H1 (cell line): ENCODE measurements around the gene ANKRD2. TPM values are rescaled to one million over a fixed set of nuclear protein-coding genes. Genes with fewer than 3 reads are reported as not detected.

Source experiments
- CTCF ChIA-PET: fragments of 300-600 bp; sonication (Branson Sonifier 250); formaldehyde crosslinking; loops from one replicate; lab custom pipeline; 2021; ENCODE audit not compliant: partially characterized antibody; lab: Charles Lee
- POLR2A ChIA-PET: fragments of 300-600 bp; sonication (Branson Sonifier 250); formaldehyde crosslinking; loops from one replicate; lab custom pipeline; 2021; ENCODE audit warnings: inconsistent platforms; ENCODE audit not compliant: partially characterized antibody; lab: Charles Lee
- DNase-seq, 2 experiments: peaks; one replicate each; pipeline versions ENCODE4 v3.0.0 to v3.0.0-alpha.2; 2010 to 2022; ENCODE audit warnings: low spot score in 2 of 2, low read depth in 1 of 2, mixed read lengths in 1 of 2
- FAIRE-seq: peaks from 2 replicates; lab custom pipeline; 2011; peaks lifted over from hg19 to GRCh38; lab: Jason Lieb, UNC
- H2AFZ ChIP-seq: 2 replicates; pipeline ENCODE4 v1.8.1; 2012; ENCODE audit warnings: low read length, inconsistent platforms
- H2AK5ac ChIP-seq: 2 replicates; pipeline ENCODE4 v1.6.1; 2013; ENCODE audit warnings: low read depth, low read length
- H2BK120ac ChIP-seq: replicated peaks from 2 replicates; pipeline ENCODE3; 2013; ENCODE audit warnings: low read depth, low read length, inconsistent platforms
- H2BK12ac ChIP-seq: 2 replicates; pipeline ENCODE4 v1.6.1; 2013; ENCODE audit warnings: low read depth, low read length
- H2BK15ac ChIP-seq: 2 replicates; pipeline ENCODE4 v1.6.1; 2013; ENCODE audit warnings: low read length
- H2BK20ac ChIP-seq: 2 replicates; pipeline ENCODE4 v1.6.1; 2013; ENCODE audit warnings: low read length
- H2BK5ac ChIP-seq: 2 replicates; pipeline ENCODE4 v1.6.1; 2013; ENCODE audit warnings: low read depth, low read length
- H3K14ac ChIP-seq: 2 replicates; pipeline ENCODE4 v1.6.1; 2013; ENCODE audit warnings: inconsistent platforms; ENCODE audit not compliant: insufficient read length
- H3K18ac ChIP-seq: 2 replicates; pipeline ENCODE4 v1.6.1; 2013; ENCODE audit warnings: low read length; ENCODE audit errors: extremely low read depth
- H3K23ac ChIP-seq: 2 replicates; pipeline ENCODE4 v1.6.1; 2013; ENCODE audit warnings: inconsistent platforms; ENCODE audit not compliant: insufficient read length
- H3K23me2 ChIP-seq: 2 replicates; pipeline ENCODE4 v1.6.1; 2013; ENCODE audit warnings: low read depth, low read length
- H3K27ac ChIP-seq: 2 replicates; pipeline ENCODE4 v1.6.1; 2011; ENCODE audit warnings: low read depth, low read length, inconsistent platforms
- H3K27me3 ChIP-seq, 4 experiments: replicated peaks in 1 of 4; 1 replicate in 1 of 4; 2 replicates in 3 of 4; pipeline versions ENCODE4 v1.6.1 to v1.8.1; 2011 to 2013; ENCODE audit warnings: low read length in 3 of 4, mild to moderate bottlenecking in 3 of 4, inconsistent platforms in 2 of 4, mixed read lengths in 2 of 4, moderate library complexity in 1 of 4; ENCODE audit not compliant: control insufficient read depth in 3 of 4, insufficient read depth in 3 of 4; ENCODE audit errors: extremely low read depth in 1 of 4
- H3K36me3 ChIP-seq, 4 experiments: 2 replicates each; pipeline versions ENCODE4 v1.6.1 to v1.8.1; 2011 to 2013; ENCODE audit warnings: mild to moderate bottlenecking in 4 of 4, low read length in 3 of 4, moderate library complexity in 2 of 4, control low read depth in 1 of 4, inconsistent platforms in 1 of 4; ENCODE audit not compliant: insufficient read depth in 4 of 4, control insufficient read depth in 2 of 4
- H3K4ac ChIP-seq: replicated peaks from 2 replicates; pipeline ENCODE3; 2013; ENCODE audit warnings: low read length, low read depth, mixed read lengths, inconsistent platforms; ENCODE audit not compliant: insufficient read length
- H3K4me1 ChIP-seq, 4 experiments: replicated peaks in 1 of 4; 1 replicate in 1 of 4; 2 replicates in 3 of 4; pipeline versions ENCODE4 v1.6.1 to v1.8.1; 2011 to 2013; ENCODE audit warnings: low read length in 3 of 4, inconsistent platforms in 2 of 4, mixed read lengths in 1 of 4; ENCODE audit not compliant: insufficient read depth in 4 of 4, control insufficient read depth in 3 of 4
- H3K4me2 ChIP-seq, 2 experiments: 2 replicates each; pipeline versions ENCODE4 v1.6.1 to v1.8.1; 2011 to 2013; ENCODE audit warnings: low read depth in 2 of 2, low read length in 2 of 2, control low read depth in 1 of 2, inconsistent platforms in 1 of 2, mild to moderate bottlenecking in 1 of 2; ENCODE audit not compliant: insufficient read depth in 1 of 2
- H3K4me3 ChIP-seq, 4 experiments: fragments of 200-600, 300-600 bp in 1 of 4; sonication (generic), shearing (Covaris generic), sonication (Bioruptor Twin) in 1 of 4; 2 replicates each; pipeline versions ENCODE4 v1.5.1 to v1.8.1; 2011 to 2016; ENCODE audit warnings: low read length in 4 of 4, low read depth in 3 of 4, control low read depth in 2 of 4, inconsistent platforms in 2 of 4, mild to moderate bottlenecking in 2 of 4, mixed read lengths in 1 of 4, moderate library complexity in 1 of 4; ENCODE audit not compliant: insufficient read depth in 2 of 4; ENCODE audit errors: extremely low read depth in 1 of 4
- H3K56ac ChIP-seq: replicated peaks from 2 replicates; pipeline ENCODE3; 2013; ENCODE audit warnings: low read depth, mild to moderate bottlenecking, mixed read lengths, low read length, inconsistent platforms; ENCODE audit not compliant: insufficient read length
- H3K79me1 ChIP-seq: 2 replicates; pipeline ENCODE4 v1.6.1; 2013; ENCODE audit warnings: low read depth, low read length, control low read depth
- H3K79me2 ChIP-seq, 2 experiments: 2 replicates each; pipeline versions ENCODE4 v1.6.1 to v1.8.1; 2012 to 2013; ENCODE audit warnings: low read length in 2 of 2, mild to moderate bottlenecking in 2 of 2, inconsistent platforms in 1 of 2; ENCODE audit not compliant: insufficient read depth in 2 of 2, control insufficient read depth in 1 of 2
- H3K9ac ChIP-seq, 4 experiments: replicated peaks in 1 of 4; 1 replicate in 1 of 4; 2 replicates in 3 of 4; pipeline versions ENCODE4 v1.6.1 to v1.8.1; 2011 to 2013; ENCODE audit warnings: low read depth in 3 of 4, low read length in 3 of 4, control low read depth in 2 of 4, mild to moderate bottlenecking in 2 of 4, moderate library complexity in 2 of 4, inconsistent platforms in 1 of 4; ENCODE audit errors: extremely low read depth in 1 of 4
- H3K9me3 ChIP-seq, 2 experiments: 2 replicates each; pipeline versions ENCODE4 v1.6.1 to v1.8.1; 2012 to 2013; ENCODE audit warnings: mild to moderate bottlenecking in 2 of 2, moderate library complexity in 2 of 2, control low read depth in 1 of 2, inconsistent platforms in 1 of 2, low read depth in 1 of 2, low read length in 1 of 2, mixed read lengths in 1 of 2; ENCODE audit not compliant: insufficient read depth in 2 of 2
- H4K20me1 ChIP-seq, 2 experiments: replicated peaks in 1 of 2; 2 replicates each; pipeline versions ENCODE3 to v1.8.1; 2011 to 2013; ENCODE audit warnings: inconsistent platforms in 2 of 2, low read length in 2 of 2, mild to moderate bottlenecking in 1 of 2; ENCODE audit not compliant: insufficient read depth in 2 of 2, control insufficient read depth in 1 of 2
- H4K5ac ChIP-seq: 2 replicates; pipeline ENCODE4 v1.6.1; 2013; ENCODE audit warnings: low read length, low read depth, mixed read lengths, inconsistent platforms; ENCODE audit not compliant: insufficient read length
- H4K8ac ChIP-seq: 2 replicates; pipeline ENCODE4 v1.8.0; 2013; ENCODE audit warnings: mild to moderate bottlenecking, moderate library complexity, low read length, inconsistent platforms; ENCODE audit not compliant: insufficient read depth; ENCODE audit errors: extremely low read depth
- H4K91ac ChIP-seq: replicated peaks from 2 replicates; pipeline ENCODE3; 2013; ENCODE audit warnings: low read length, mixed read lengths, inconsistent platforms; ENCODE audit not compliant: insufficient read length
- CBX8 ChIP-seq: fragments of 300-800, 300-1000 bp; sonication (generic); IDR thresholded peaks from 2 replicates; pipeline ENCODE4 v1.7.1; 2016; ENCODE audit warnings: low read depth, low read length, borderline replicate concordance
- SAP30 ChIP-seq: fragments of 300-600 bp; sonication (generic); IDR thresholded peaks from 2 replicates; pipeline ENCODE4 v1.7.1; 2012; ENCODE audit warnings: low read length, moderate library complexity, mild to moderate bottlenecking, inconsistent platforms; ENCODE audit not compliant: insufficient read depth, insufficient replicate concordance
- WGBS, 2 experiments: shearing (Covaris generic) in 1 of 2; methylation state at CpG; one replicate each; pipeline versions ENCODE4 v1.1.6 to v1.1.7; 2013 to 2015; ENCODE audit warnings: low lambda C conversion rate in 2 of 2, mixed read lengths in 2 of 2, inconsistent platforms in 1 of 2, low coverage in 1 of 2, missing lambda C conversion rate in 1 of 2; ENCODE audit not compliant: insufficient replicate concordance in 2 of 2, insufficient coverage in 1 of 2, insufficient read length in 1 of 2; ENCODE audit errors: extremely low coverage in 1 of 2, missing lambda C conversion rate in 1 of 2; 5-methylcytosine and 5-hydroxymethylcytosine counted together
- polyA plus RNA-seq, 7 experiments: library from polyadenylated mRNA; depleted of rRNA in 3 of 7; stranded (reverse) in 5 of 7; unstranded in 2 of 7; fragments of >200 nt in 5 of 7; fragments of 200-250 nt in 2 of 7; gene quantifications; 1 replicate in 5 of 7; 2 replicates in 1 of 7; 4 replicates in 1 of 7; pipeline versions ENCODE4 v1.2.1 to v1.2.3, GENCODE V29; 2011 to 2013; ENCODE audit warnings: missing spikeins in 2 of 7, mixed read lengths in 2 of 7
- total RNA-seq: library from RNA; stranded (reverse); fragmentation: NEBNext Ultra II Directional; extraction: Animal tissue kit (Norgen Biotek cat#: 25700); gene quantifications from 2 replicates; pipeline ENCODE4 v1.2.1, GENCODE V29; 2021

The ANKRD2 gene
- total and polyA plus RNA-seq, 2 of the 8 experiments (the other 6 are each of a cell fraction or from before 2014, with no cell fraction given) = not detected

- H4K5ac ChIP-seq = no peak overlapping the region
- H3K79me2 ChIP-seq = no peaks in the 10 kb centered on the region
- no peak overlapping the region for H3K18ac ChIP-seq
- H3K4me3 ChIP-seq = no peak overlapping the region
- H3K9ac ChIP-seq = no peak overlapping the region
- H3K56ac ChIP-seq = no peak overlapping the region
- H4K20me1 ChIP-seq = no peaks in the 10 kb centered on the region
- H3K27ac ChIP-seq = no peak overlapping the region
- no peak overlapping the region for H4K8ac ChIP-seq
- ChIA-PET CTCF (interaction anchor here (0.6 to 9.5 kb wide), 5 partner anchors 11 to 31 kb away, joined by 3 to 108 read pairs (median 12); partner anchors contain the start of gene ANKRD2), POLR2A (interaction anchor here (1.3 to 2.5 kb wide), 2 partner anchors 11 to 16 kb away, joined by 3 to 7 read pairs; no protein-coding TSS in a partner anchor)
- no peaks in the 10 kb centered on the region for H3K27me3 ChIP-seq
- H2AFZ ChIP-seq = no peak overlapping the region
- H3K4me2 ChIP-seq = no peak overlapping the region
- no peak overlapping the region for H2BK5ac ChIP-seq
- peaks cover 0 to 6% (median 2%) of the 10 kb centered on the region in 4 experiments; a peak in 2 of 7 replicates for H3K4me1 ChIP-seq
- H2BK12ac ChIP-seq = no peak overlapping the region
- H3K4ac ChIP-seq = no peak overlapping the region
- H4K91ac ChIP-seq = no peak overlapping the region
- no peaks in the 10 kb centered on the region for H3K9me3 ChIP-seq
- H3K79me1 ChIP-seq = no peaks in the 10 kb centered on the region
- peaks cover 1% of the 10 kb centered on the region; the same call in 1 of the 2 replicates for H3K23me2 ChIP-seq
- no peak overlapping the region for H2BK15ac ChIP-seq
- no peak overlapping the region for H2BK120ac ChIP-seq
- H3K36me3 ChIP-seq = no peaks in the 10 kb centered on the region
- H3K14ac ChIP-seq = no peak overlapping the region
- H3K23ac ChIP-seq = no peak overlapping the region
- FAIRE-seq = no peak
- WGBS, 2 experiments = 95% methylated on average over 2 of the region's 2 CpGs; no CpG with 5 or more reads in 1 of the 2 experiments
- DNase-seq = no peak
- H2AK5ac ChIP-seq = no peak overlapping the region
- TF ChIP-seq SAP30 = no peak
- TF ChIP-seq CBX8 = no peak
- no peak overlapping the region for H2BK20ac ChIP-seq
Observed at GRCh38 chr10:97587183-97587582, 14.6 kb downstream of the ANKRD2 start.
